Middle frontal gyrus (tissue), 1 donor: ENCODE measurements around the gene KRT20.
"Not testable (repeated sequence)": the region's sequence is repeated elsewhere in the genome, so short reads cannot be mapped to it uniquely, and the experiment has no call there.

Experiments
- DNase-seq: peaks from one replicate; pipeline ENCODE4 v3.0.0-alpha.2; 2015; ENCODE audit warnings: low spot score; ENCODE audit errors: extremely low spot score

KRT20 gene

DNA sequence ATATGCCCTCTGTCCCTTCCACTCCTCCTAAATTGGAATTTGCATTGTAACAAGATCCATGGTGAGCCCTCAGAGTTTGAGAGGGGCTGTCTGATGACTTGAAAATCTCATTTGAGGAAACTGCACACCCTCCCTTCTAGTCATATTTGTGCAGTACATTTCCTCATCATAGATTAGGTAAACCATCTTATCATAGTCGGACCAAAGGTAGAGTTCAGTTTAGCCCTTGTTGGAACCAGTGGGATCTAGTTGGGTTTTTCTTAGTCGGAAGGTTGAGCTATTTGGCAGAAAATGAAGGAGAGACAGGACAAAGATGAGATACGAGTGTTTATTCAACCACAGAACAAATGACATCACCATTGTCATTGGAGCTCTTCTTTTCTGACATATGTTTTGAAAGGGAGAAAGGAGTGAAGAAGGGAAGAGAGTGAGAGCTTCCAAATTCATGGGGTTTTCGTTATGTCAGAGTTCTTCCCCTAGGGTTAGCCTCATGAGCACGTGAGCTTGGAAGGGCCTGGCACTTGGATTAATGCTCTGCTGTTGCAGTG lies 15.8 kb upstream of the KRT20 start:
- no peak for DNase-seq

GRCh38 chr17:40896916-40897455 lies 11.9 kb upstream of the KRT20 start:
- DNase-seq: no peak

DNA sequence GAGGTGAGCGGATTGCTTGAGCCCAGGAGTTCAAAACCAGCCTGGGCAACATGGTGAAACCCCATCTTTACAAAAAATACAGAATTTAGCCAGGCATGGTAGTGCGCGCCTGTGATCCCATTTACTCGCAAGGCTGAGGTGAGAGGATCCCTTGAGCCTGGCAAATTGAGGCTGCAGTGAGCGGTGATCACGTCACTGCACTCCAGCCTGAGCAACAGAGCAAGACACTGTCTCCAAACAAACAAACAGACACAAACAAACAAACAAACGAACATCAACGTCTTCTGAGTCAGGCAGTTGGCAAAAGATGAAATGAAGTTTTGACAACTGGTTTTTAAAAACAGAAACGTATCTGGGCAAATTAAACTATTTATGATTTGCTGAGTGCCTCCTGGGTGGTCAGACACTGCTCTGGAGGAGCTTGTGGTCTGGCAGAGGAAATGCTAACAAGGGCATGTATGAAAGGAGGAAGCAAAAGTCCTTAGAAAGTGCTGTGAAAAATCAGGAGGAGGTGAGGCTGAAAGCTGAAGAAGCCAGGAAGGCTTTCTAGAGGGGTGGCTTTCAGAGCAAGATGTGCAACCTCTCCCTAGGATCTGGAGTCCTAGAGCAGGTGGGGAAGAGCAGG lies 10.2 kb upstream of the KRT20 start:
- DNase-seq: no peak

GRCh38 chr17:40888196-40888720 lies 3.2 kb upstream of the KRT20 start:
- DNase-seq: no peak

DNA sequence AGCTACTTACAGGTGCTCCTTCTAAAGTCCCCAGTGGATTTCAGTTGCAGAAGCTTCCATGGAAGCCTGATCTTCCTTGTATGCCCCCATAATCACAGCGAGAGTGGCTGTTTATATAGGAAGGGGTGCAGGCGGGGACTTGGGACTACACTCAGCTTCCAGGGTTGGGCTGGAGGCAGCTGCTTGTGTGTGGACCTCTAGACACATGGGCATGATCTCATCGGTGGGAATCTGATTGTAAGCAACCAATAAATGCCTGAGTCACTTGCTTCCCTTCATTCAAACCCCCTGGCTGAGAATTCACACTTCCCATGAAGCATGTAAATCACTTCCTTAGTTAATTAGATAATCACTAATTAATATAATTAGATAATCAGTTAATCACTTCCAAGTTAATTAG lies 1.0 kb upstream of the KRT20 start:
- DNase-seq: no peak

DNA sequence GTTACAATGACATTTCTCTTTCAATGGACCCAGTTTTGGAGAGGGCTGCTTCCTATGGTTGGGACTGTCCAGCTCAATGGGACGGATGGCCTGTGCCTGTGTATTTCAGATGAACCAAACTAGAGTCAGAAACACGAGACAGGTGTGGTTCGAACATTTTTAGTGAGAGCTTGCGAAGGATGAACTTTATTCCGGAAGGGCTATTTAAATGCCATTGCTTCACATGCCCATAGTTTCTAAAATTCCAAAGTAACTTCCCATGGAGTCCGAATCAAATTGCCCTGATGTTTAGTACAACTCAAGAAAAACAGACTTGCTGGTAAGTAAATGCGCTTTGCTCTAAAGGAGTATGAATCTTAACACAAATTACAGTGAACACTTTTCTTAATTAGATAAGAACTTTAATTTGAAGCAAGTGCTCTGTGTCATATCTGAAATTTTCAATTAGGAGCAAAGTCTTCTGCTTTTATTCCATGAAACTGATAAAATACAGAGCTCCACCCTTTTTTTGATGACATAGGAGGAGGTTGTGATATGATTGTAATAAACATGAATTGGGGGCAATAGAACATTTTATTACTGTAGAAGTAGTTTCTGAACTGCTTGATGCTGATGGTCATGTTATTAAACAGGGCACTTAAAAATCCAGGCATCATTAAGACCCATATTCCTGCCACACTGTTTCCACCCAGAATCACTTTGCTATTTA lies 1.3 kb downstream of the KRT20 start:
- DNase-seq: no peak

DNA sequence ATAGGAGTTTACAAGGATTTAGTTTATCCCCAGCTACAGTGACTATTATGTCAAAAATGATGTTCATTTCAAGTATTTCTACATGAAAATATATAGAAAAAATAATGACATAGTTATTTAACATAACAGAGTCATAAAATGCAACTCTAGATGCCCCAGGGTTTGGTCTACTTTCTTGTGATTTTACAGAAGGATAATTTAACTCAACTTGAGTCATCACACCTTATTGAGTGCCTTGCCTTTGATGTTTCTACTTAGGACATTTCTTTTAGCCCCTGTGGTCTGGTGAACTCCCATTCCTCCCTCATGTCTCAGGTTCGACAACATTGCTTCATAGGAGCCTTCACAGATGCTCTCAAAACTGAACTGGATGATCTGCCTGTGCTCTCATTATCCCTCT lies 2.0 kb downstream of the KRT20 start:
- no peak for DNase-seq

DNA sequence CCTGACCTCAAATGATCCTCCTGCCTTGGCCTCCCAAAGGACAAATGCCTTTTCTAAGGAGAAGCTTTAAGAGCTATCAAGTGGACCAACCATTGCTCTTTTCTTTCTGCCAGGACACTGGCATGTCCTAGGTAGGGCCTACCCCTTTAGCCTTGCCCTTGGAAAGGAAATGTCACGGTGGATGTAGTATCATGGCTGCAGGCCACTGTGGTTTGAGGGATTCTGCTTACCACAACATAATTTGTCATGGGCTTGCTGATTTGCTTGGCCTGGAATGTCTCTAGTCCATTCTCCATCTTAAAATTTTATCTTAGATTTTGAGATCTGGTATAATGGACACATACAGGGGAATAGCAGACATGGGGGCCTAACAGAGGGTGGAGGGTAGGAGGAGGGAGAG lies 6.0 kb downstream of the KRT20 start:
- no peak for DNase-seq

- no peak for DNase-seq
Observed at GRCh38 chr17:40878044-40878443, 7.0 kb downstream of the KRT20 start.

- no peak for DNase-seq
Observed at GRCh38 chr17:40873801-40874200, 11.2 kb downstream of the KRT20 start.

- DNase-seq: no peak
Observed at GRCh38 chr17:40873255-40873654, 11.8 kb downstream of the KRT20 start.

DNA sequence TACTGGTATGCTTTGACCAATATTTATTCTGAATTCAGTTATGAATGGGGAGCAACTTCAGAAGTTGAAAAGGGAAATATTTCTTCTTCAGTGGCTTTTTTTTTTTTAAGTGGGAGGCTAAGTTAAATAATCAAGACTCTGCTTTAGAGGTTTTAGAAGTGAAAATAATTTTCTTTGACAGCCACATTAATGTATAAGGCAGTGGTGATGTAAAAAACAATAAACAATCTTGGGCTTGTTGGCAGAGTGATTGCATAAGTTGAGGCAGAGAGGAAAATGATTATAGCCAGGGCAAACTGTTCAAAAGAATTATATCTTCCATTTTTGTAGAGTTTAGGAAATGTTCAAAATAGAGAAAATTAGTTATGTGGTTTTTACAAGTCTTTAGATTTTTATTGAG lies 12.6 kb downstream of the KRT20 start:
- DNase-seq: no peak

GRCh38 chr17:40871316-40871715 lies 13.7 kb downstream of the KRT20 start:
- no peak for DNase-seq

DNA sequence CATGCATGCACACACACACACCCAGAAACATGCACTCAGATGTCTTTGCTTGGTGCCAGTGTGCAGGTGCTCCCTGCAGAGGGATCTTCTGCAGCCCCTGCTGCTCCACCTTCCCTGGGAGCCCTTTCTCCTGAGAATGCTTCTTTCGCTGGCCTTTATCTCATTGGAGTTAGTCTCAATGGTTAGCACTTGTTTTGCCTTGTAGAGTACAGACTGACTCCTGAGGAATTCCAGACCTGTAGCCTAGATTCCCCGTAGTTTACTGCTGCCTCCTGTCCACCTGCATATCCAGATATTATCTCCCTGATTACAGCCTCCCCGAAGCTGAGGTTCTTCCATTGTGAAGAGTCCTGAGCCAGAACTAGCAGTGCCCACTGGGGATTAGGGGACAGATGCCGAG lies 14.9 kb downstream of the KRT20 start:
- DNase-seq: no peak

GRCh38 chr17:40866838-40867237 lies 18.2 kb downstream of the KRT20 start, which contains the start of gene KRT12:
KRT12 (minus strand) TSS chr17:40867223; CDS start chr17:40867186, 37 bp downstream.
- no peak for DNase-seq

- no peak for DNase-seq
Observed at GRCh38 chr17:40864661-40865390, 20.2 kb downstream of the KRT20 start.

DNA sequence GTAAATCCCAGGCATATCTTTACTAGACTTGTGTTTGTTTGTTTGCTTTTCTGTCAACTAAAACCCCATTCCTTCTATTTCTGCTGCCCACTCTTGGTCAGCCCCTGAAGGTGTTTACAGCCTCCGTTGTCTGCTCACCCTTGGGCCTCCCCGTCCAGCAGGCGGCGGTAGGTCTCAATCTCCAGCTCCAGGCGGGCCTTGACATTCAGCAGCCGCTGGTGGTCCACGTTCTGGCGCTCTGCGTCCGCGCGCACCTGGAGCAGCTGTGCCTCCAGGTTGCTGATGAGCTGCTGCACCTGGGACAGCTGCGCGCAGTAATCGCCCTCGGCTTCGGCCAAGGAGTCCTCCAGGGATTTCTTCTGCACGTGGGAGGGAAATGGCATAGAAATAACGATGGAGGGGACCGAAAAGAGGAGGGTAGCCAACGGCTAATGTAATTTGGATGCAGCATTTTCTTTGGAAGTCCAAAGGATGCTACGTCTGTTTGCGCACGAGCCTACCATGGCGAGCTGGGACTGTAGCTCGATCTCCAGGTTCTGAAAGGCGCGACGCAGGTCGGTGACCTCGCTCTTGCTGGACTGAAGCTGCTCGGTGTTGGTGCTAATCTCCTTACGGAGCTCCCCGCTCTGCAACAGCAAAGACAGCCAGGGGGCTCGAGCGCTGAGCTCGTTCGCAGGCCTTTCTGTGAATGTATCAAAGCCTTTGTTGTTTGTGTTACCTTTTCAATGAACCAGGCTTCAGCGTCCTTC lies 21.9 kb downstream of the KRT20 start:
- DNase-seq: no peak

GRCh38 chr17:40859536-40859935 lies 25.5 kb downstream of the KRT20 start:
- DNase-seq: no peak

DNA sequence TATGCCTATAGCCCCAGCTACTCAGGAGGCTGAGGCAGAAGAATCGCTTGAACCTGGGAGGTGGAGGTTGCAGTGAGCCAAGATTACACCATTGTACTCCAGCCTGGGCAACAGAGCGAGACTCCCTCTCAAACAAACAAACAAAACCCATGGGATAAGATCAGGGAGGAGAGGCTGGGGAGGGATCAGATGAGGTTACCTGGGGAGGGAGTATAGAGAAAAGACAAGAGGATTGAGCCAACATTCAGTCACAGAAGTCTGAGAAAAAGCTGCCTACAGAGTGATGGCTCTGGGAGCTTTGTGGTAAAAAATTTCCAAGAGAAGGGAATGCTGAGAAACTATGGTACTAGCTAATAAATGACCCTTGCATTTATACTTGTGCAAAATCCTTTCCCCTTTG lies 26.4 kb downstream of the KRT20 start:
- DNase-seq: not testable (repeated sequence)

DNA sequence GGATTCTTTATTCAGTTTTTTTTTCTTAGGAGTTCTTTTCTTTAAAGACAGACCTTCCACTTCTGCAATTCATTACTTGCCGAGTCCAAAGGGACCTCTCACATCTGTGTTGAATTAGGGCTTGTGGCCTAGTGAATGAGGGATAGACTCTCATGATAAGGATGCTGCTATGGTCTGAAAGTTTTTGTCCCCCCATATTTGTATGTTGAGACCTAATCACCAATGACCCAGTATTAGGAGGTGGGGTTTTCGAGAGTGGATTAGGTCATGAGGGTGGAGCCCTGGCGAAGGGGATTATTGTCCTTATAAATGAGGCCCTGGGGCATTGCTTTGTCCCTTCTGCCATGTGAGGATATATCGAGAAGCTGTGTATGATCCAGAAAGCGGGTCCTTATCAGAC lies 27.5 kb downstream of the KRT20 start:
- DNase-seq: no peak
